WTC11 (cell line): ENCODE measurements around the gene PIGU.

Experiments used
- FOXJ3 ChIP-seq: sonication (generic); formaldehyde crosslinking; IDR thresholded peaks from 2 replicates; pipeline ENCODE4 v1.9.0; 2021; ENCODE audit warnings: missing genetic modification reagents, mild to moderate bottlenecking, borderline replicate concordance
- HMGA2 ChIP-seq: fragments of 250-450 bp; sonication (Bioruptor Pico); IDR thresholded peaks from 2 replicates; pipeline ENCODE4 v1.4.0; 2021; ENCODE audit warnings: mild to moderate bottlenecking, moderate library complexity
- MYBL2 ChIP-seq: sonication (generic); formaldehyde crosslinking; IDR thresholded peaks from 2 replicates; pipeline ENCODE4 v1.8.1; 2023; ENCODE audit warnings: mild to moderate bottlenecking, moderate library complexity, missing genetic modification reagents
- TEAD4 ChIP-seq: sonication (generic); formaldehyde crosslinking; IDR thresholded peaks from 2 replicates; pipeline ENCODE4 v1.8.0; 2022; ENCODE audit warnings: mild to moderate bottlenecking, missing genetic modification reagents
- ZNF219 ChIP-seq: sonication (generic); formaldehyde crosslinking; IDR thresholded peaks from 2 replicates; pipeline ENCODE4 v1.8.0; 2023; ENCODE audit warnings: missing genetic modification reagents, mild to moderate bottlenecking, borderline replicate concordance
- TF ChIP-seq, protein P1 (sequence below): fragments of 200-600 bp; IDR thresholded peaks from 2 replicates; pipeline ENCODE4 v1.8.0; 2022; ENCODE audit warnings: antibody characterized with exemption

DNA sequence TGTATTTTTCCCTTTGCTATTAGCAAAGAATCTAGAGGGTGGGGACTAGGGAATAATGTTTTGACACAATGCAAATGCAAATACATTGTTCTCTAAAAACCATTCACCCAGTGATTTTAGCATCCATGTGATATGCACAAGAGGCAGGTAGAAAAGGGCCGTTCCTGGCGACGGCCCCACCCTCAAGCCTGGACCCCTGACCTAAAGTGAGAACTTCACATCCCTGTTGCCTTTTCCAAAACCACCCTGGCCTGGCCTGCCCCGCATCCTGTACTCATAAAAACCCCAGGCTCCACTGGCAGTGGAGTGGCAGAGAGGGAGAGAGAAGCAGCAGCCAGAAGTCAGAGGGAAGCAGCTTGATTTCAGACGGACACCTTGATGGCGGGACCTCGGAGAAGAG, 69.8 kb downstream of the PIGU start:
- TF ChIP-seq, protein P1, sequence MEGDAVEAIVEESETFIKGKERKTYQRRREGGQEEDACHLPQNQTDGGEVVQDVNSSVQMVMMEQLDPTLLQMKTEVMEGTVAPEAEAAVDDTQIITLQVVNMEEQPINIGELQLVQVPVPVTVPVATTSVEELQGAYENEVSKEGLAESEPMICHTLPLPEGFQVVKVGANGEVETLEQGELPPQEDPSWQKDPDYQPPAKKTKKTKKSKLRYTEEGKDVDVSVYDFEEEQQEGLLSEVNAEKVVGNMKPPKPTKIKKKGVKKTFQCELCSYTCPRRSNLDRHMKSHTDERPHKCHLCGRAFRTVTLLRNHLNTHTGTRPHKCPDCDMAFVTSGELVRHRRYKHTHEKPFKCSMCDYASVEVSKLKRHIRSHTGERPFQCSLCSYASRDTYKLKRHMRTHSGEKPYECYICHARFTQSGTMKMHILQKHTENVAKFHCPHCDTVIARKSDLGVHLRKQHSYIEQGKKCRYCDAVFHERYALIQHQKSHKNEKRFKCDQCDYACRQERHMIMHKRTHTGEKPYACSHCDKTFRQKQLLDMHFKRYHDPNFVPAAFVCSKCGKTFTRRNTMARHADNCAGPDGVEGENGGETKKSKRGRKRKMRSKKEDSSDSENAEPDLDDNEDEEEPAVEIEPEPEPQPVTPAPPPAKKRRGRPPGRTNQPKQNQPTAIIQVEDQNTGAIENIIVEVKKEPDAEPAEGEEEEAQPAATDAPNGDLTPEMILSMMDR: no peak
- no peak for TF ChIP-seq ZNF219
- TF ChIP-seq HMGA2 (CRISPR knock-in tag): no peak
- TF ChIP-seq MYBL2 (CRISPR knock-in tag): no peak
- no peak for TF ChIP-seq TEAD4 (CRISPR knock-in tag)
- no peak for TF ChIP-seq FOXJ3 (CRISPR knock-in tag)
